IMR-90 (cell line): ENCODE measurements around the gene TRDN. TPM values are rescaled to one million over a fixed set of nuclear protein-coding genes. Genes with fewer than 3 reads are reported as not detected.

ENCODE experiments used
- ATAC-seq: fragments of 200-7000 bp; cut with Tn5 transposase; 2 replicates; pipeline ENCODE4 v1.9.1; 2020; ENCODE audit warnings: low read depth, mild to moderate bottlenecking, moderate library complexity
- BruUV-seq: library from RNA; stranded (reverse); fragments of 400-500 nt; replicated peaks from 2 replicates; lab custom pipeline; 2021; lab: Mats Ljungman, UMichigan
- CTCF ChIA-PET: fragments of 300-600 bp; formaldehyde crosslinking; extraction: SDS; loops from one replicate; lab custom pipeline; 2021; ENCODE audit warnings: antibody characterized with exemption; lab: Yijun Ruan, JAX
- POLR2A ChIA-PET: fragments of 300-600 bp; sonication (Branson Sonifier 250); formaldehyde crosslinking; loops from one replicate; lab custom pipeline; 2022; ENCODE audit warnings: antibody characterized with exemption; ENCODE audit not compliant: unreplicated experiment; lab: Charles Lee
- DNase-seq: peaks from one replicate; pipeline ENCODE4 v3.0.0; 2013
- H2AFZ ChIP-seq: replicated peaks from 2 replicates; pipeline ENCODE3; 2013; ENCODE audit warnings: low read length, mild to moderate bottlenecking; ENCODE audit not compliant: poor library complexity
- H2AK5ac ChIP-seq: 2 replicates; pipeline ENCODE4 v1.6.1; 2013; ENCODE audit warnings: low read depth, low read length, inconsistent platforms
- H2AK9ac ChIP-seq: replicated peaks from 2 replicates; pipeline ENCODE3; 2013; ENCODE audit warnings: mild to moderate bottlenecking, low read depth, low read length, moderate library complexity; ENCODE audit not compliant: poor library complexity
- H2BK120ac ChIP-seq: 2 replicates; pipeline ENCODE4 v1.6.1; 2013; ENCODE audit warnings: low read depth, low read length, inconsistent platforms
- H2BK15ac ChIP-seq: 3 replicates; pipeline ENCODE4 v1.6.1; 2013; ENCODE audit warnings: low read depth, low read length, inconsistent platforms
- H2BK20ac ChIP-seq: 2 replicates; pipeline ENCODE4 v1.6.1; 2013; ENCODE audit warnings: low read depth, mild to moderate bottlenecking, inconsistent platforms, low read length, moderate library complexity
- H2BK5ac ChIP-seq: 2 replicates; pipeline ENCODE4 v1.6.1; 2013; ENCODE audit warnings: mild to moderate bottlenecking, low read depth, low read length, inconsistent platforms; ENCODE audit not compliant: poor library complexity, severe bottlenecking
- H3K14ac ChIP-seq: replicated peaks from 2 replicates; pipeline ENCODE4 v1.6.1; 2013; ENCODE audit warnings: low read depth, low read length, inconsistent platforms
- H3K18ac ChIP-seq: 2 replicates; pipeline ENCODE4 v1.6.1; 2013; ENCODE audit warnings: low read depth, low read length, control low read depth
- H3K23ac ChIP-seq: 2 replicates; pipeline ENCODE4 v1.6.1; 2013; ENCODE audit warnings: low read depth, low read length, inconsistent platforms
- H3K27ac ChIP-seq: 2 replicates; pipeline ENCODE4 v1.5.1; 2013; ENCODE audit warnings: mild to moderate bottlenecking, control low read depth, low read length; ENCODE audit not compliant: insufficient read depth
- H3K27me3 ChIP-seq: 2 replicates; pipeline ENCODE4 v1.6.1; 2013; ENCODE audit warnings: low read length; ENCODE audit not compliant: control insufficient read depth, insufficient read depth
- H3K36me3 ChIP-seq: 2 replicates; pipeline ENCODE4 v1.6.1; 2013; ENCODE audit warnings: low read length, mixed read lengths; ENCODE audit not compliant: control insufficient read depth, insufficient read depth
- H3K4ac ChIP-seq: 2 replicates; pipeline ENCODE4 v1.6.1; 2013; ENCODE audit warnings: low read depth, low read length, inconsistent platforms
- H3K4me1 ChIP-seq: 2 replicates; pipeline ENCODE4 v1.6.1; 2013; ENCODE audit warnings: low read length, mixed read lengths; ENCODE audit not compliant: control insufficient read depth, insufficient read depth
- H3K4me2 ChIP-seq: 2 replicates; pipeline ENCODE4 v1.6.1; 2013; ENCODE audit warnings: low read depth, mild to moderate bottlenecking, control low read depth, low read length, moderate library complexity
- H3K4me3 ChIP-seq: 2 replicates; pipeline ENCODE4 v1.5.1; 2013; ENCODE audit warnings: low read depth, mild to moderate bottlenecking, control low read depth, low read length, moderate library complexity; ENCODE audit not compliant: insufficient read depth
- H3K56ac ChIP-seq: 2 replicates; pipeline ENCODE4 v1.6.1; 2013; ENCODE audit warnings: low read length, inconsistent platforms; ENCODE audit not compliant: insufficient read depth; ENCODE audit errors: extremely low read depth
- H3K79me1 ChIP-seq, 2 experiments: 2 replicates each; pipeline ENCODE4 v1.6.1; 2013; ENCODE audit warnings: low read length in 2 of 2, inconsistent platforms in 1 of 2, low read depth in 1 of 2
- H3K9ac ChIP-seq: 2 replicates; pipeline ENCODE4 v1.6.1; 2013; ENCODE audit warnings: low read depth, low read length, control low read depth
- H3K9me1 ChIP-seq: 2 replicates; pipeline ENCODE4 v1.6.1; 2013; ENCODE audit warnings: low read length, inconsistent platforms; ENCODE audit not compliant: insufficient read depth
- H3K9me3 ChIP-seq: 2 replicates; pipeline ENCODE4 v1.6.1; 2013; ENCODE audit warnings: low read length; ENCODE audit not compliant: control insufficient read depth, insufficient read depth
- H4K20me1 ChIP-seq: 2 replicates; pipeline ENCODE4 v1.6.1; 2013; ENCODE audit warnings: low read length, inconsistent platforms; ENCODE audit not compliant: insufficient read depth
- H4K5ac ChIP-seq: 2 replicates; pipeline ENCODE4 v1.6.1; 2013; ENCODE audit warnings: mild to moderate bottlenecking, low read depth, low read length, control low read depth
- H4K8ac ChIP-seq, 2 experiments: 2 replicates each; pipeline ENCODE4 v1.6.1; 2013; ENCODE audit warnings: low read depth in 2 of 2, low read length in 2 of 2, control low read depth in 1 of 2, inconsistent platforms in 1 of 2
- H4K91ac ChIP-seq: 2 replicates; pipeline ENCODE4 v1.6.1; 2013; ENCODE audit warnings: low read depth, low read length, inconsistent platforms; ENCODE audit not compliant: insufficient read depth
- BHLHE40 ChIP-seq: fragments of 150-350 bp; IDR thresholded peaks from 2 replicates; pipeline ENCODE4 v1.6.1; 2016; ENCODE audit warnings: mild to moderate bottlenecking, low read depth, low read length
- CHD1 ChIP-seq: IDR thresholded peaks from 2 replicates; pipeline ENCODE4 v1.6.1; 2012; ENCODE audit warnings: low read depth, low read length, improper control_type of control experiment
- CTCF ChIP-seq: conservative IDR thresholded peaks from 2 replicates; pipeline ENCODE4 v1.5.1; 2012; ENCODE audit warnings: mild to moderate bottlenecking, low read depth, low read length, improper control_type of control experiment
- ELK1 ChIP-seq: fragments of 150-350 bp; IDR thresholded peaks from 2 replicates; pipeline ENCODE4 v1.6.1; 2016; ENCODE audit warnings: low read depth, mild to moderate bottlenecking, low read length, moderate library complexity, borderline replicate concordance
- MAFK ChIP-seq: IDR thresholded peaks from 2 replicates; pipeline ENCODE4 v1.6.1; 2012; ENCODE audit warnings: low read depth, low read length, improper control_type of control experiment
- MAZ ChIP-seq: IDR thresholded peaks from 2 replicates; pipeline ENCODE4 v1.6.1; 2012; ENCODE audit warnings: low read depth, mild to moderate bottlenecking, low read length, improper control_type of control experiment, moderate library complexity, borderline replicate concordance
- NFE2L2 ChIP-seq: fragments of 150-350 bp; IDR thresholded peaks from 2 replicates; pipeline ENCODE4 v1.6.1; 2016; ENCODE audit warnings: low read depth, mild to moderate bottlenecking, low read length
- POLR2A ChIP-seq: IDR thresholded peaks from 2 replicates; pipeline ENCODE4 v1.6.1; 2012; ENCODE audit warnings: mild to moderate bottlenecking, low read depth, low read length
- RAD21 ChIP-seq: IDR thresholded peaks from 2 replicates; pipeline ENCODE4 v1.6.1; 2012; ENCODE audit warnings: low read length, improper control_type of control experiment
- SMC3 ChIP-seq: fragments of 150-350 bp; IDR thresholded peaks from 2 replicates; pipeline ENCODE4 v1.6.1; 2016; ENCODE audit warnings: low read depth, mild to moderate bottlenecking, antibody characterized with exemption, low read length, moderate library complexity
- USF2 ChIP-seq: fragments of 150-350 bp; IDR thresholded peaks from 2 replicates; pipeline ENCODE4 v1.6.1; 2017; ENCODE audit warnings: mild to moderate bottlenecking, antibody characterized with exemption, low read length, low read depth
- WGBS, 2 experiments: methylation state at CpG; one replicate each; pipeline versions ENCODE4 v1.1.5 to v1.1.7; 2013; ENCODE audit warnings: missing lambda C conversion rate in 2 of 2; ENCODE audit not compliant: insufficient read length in 1 of 2; ENCODE audit errors: extremely low coverage in 2 of 2; 5-methylcytosine and 5-hydroxymethylcytosine counted together
- dilution Hi-C: fragments of 300-500 bp; cut with HindIII; formaldehyde crosslinking; loops from one replicate; pipeline ENCODE4 v1.14.3; 2018; ENCODE audit warnings: low sequenced_read_pairs; ENCODE audit not compliant: unreplicated experiment
- in situ Hi-C: fragments of 300-500 bp; cut with MboI; formaldehyde crosslinking; loops from 3 replicates; pipeline ENCODE4 v1.14.3; 2019; ENCODE audit warnings: low sequenced_read_pairs, inconsistent platforms, mixed read lengths
- intact Hi-C: fragments of 100-400 bp; cut with micrococcal nuclease; formaldehyde crosslinking; loops from 2 replicates; pipeline ENCODE4 v1.10.0; 2022
- polyA plus RNA-seq, 3 experiments: library from polyadenylated mRNA; depleted of rRNA; stranded (reverse); fragments of >200 nt; gene quantifications; 2 replicates each; pipeline ENCODE4 v1.2.3, GENCODE V29; 2012; ENCODE audit warnings: low replicate concordance in 1 of 3
- total RNA-seq: library from RNA; depleted of rRNA; stranded (reverse); fragments of >200 nt; gene quantifications from 2 replicates; pipeline ENCODE4 v1.2.3, GENCODE V29; 2012

Gene TRDN
- total and polyA plus RNA-seq, 2 of the 4 experiments (the other 2 are of a cell fraction) = not detected

GRCh38 chr6:123417535-123417934 lies 219.2 kb downstream of the TRDN start:
- dilution Hi-C loops (no loop called here), in situ Hi-C loops (no loop called here), intact Hi-C loops (loop anchor here (10.0 kb wide), 1 partner anchor 683 kb away; no protein-coding TSS in a partner anchor)
- Histone ChIP-seq H3K9me1 (no peaks in the 10 kb centered on the region), H2AK9ac (no peak overlapping the region), H4K8ac (no peak overlapping the region), H3K79me1 (no peaks in the 10 kb centered on the region), H3K18ac (no peak overlapping the region), H2BK15ac (no peak overlapping the region), H3K27ac (no peak overlapping the region), H4K5ac (no peak overlapping the region), H3K9me3 (no peaks in the 10 kb centered on the region), H3K23ac (no peak overlapping the region), H2BK20ac (no peak overlapping the region), H3K14ac (no peak overlapping the region), H3K4me3 (no peak overlapping the region), H3K36me3 (no peaks in the 10 kb centered on the region), H2BK5ac (no peak overlapping the region), H2AK5ac (no peak overlapping the region), H2AFZ (no peak overlapping the region), H4K20me1 (no peaks in the 10 kb centered on the region), H3K9ac (no peak overlapping the region), H3K4ac (no peak overlapping the region), H3K4me1 (no peaks in the 10 kb centered on the region), H3K56ac (no peak overlapping the region), H2BK120ac (no peak overlapping the region), H3K27me3 (no peaks in the 10 kb centered on the region), H4K91ac (no peak overlapping the region), H3K4me2 (no peak overlapping the region)
- BruUV-seq = no TSS peak
- TF ChIP-seq ELK1 = no peak
- no peak for TF ChIP-seq SMC3
- no peak for TF ChIP-seq MAZ
- no peak for TF ChIP-seq MAFK
- TF ChIP-seq NFE2L2 = no peak
- TF ChIP-seq CHD1 = no peak
- no peak for TF ChIP-seq CTCF
- no peak for TF ChIP-seq POLR2A
- no peak for TF ChIP-seq USF2
- TF ChIP-seq BHLHE40 = no peak
- TF ChIP-seq RAD21 = no peak
- ChIA-PET POLR2A (no interaction called here), CTCF (interaction anchor here (1.1 kb wide), 1 partner anchor 10 kb away, joined by 3 read pairs; no protein-coding TSS in a partner anchor)
- ATAC-seq (no peak), DNase-seq (no peak)
- WGBS, 2 experiments = no CpG with 5 or more reads among the region's 3 CpGs
